ENCODE measurements around the gene DEFB132. TPM values are rescaled to one million over a fixed set of nuclear protein-coding genes. Genes with fewer than 3 reads are reported as not detected.

DEFB132 gene
- total RNA-seq, 4 donors from 2014 or later, result 0.66 TPM; not detected in 3

DNA sequence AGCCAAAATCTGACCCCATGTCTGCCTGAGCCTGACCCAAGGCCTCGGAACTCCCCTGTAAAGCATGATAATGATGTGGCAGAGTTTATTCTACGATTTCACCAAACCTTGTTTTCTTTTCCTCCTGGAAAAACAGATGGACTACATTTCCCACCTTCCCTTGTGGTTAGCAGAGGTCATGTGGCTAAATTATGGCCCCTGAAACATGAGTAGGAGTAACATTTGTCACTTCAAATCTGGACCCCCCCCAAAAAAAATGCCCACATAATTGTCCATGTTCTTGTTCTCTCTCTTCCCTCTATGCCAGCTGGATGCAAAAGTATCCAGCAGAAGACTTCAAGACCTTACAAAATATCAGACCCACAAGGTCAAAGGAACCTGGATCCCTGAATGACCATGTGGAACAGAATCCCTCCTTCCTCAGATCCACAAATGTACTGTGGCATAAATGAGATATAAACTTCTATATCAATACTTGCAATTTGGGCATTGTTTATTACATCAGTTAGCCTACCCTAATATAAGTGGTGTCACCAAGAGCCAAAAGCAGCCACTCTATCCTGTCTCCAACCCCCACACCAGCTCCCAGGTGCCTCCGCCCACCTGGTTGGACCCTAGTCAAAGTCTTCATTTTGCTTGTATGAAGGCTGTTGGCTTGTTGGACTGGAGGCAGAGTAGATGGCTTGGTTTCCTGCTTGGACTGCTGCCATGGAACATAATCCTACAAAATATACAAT lies 31.6 kb downstream of the DEFB132 start:
- TF ChIP-seq POLR2A (IDR thresholded peaks at IDR 0.05) (no peak), EP300 (IDR thresholded peaks at IDR 0.05) (no peak)
- TF ChIP-seq, protein P1, sequence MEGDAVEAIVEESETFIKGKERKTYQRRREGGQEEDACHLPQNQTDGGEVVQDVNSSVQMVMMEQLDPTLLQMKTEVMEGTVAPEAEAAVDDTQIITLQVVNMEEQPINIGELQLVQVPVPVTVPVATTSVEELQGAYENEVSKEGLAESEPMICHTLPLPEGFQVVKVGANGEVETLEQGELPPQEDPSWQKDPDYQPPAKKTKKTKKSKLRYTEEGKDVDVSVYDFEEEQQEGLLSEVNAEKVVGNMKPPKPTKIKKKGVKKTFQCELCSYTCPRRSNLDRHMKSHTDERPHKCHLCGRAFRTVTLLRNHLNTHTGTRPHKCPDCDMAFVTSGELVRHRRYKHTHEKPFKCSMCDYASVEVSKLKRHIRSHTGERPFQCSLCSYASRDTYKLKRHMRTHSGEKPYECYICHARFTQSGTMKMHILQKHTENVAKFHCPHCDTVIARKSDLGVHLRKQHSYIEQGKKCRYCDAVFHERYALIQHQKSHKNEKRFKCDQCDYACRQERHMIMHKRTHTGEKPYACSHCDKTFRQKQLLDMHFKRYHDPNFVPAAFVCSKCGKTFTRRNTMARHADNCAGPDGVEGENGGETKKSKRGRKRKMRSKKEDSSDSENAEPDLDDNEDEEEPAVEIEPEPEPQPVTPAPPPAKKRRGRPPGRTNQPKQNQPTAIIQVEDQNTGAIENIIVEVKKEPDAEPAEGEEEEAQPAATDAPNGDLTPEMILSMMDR (IDR thresholded peaks at IDR 0.05), result no peak
- Histone ChIP-seq H3K36me3 (no peaks in the 10 kb centered on the region), H3K9me3 (no peaks in the 10 kb centered on the region), H3K4me1 (peaks cover 0 to 19% (median 3%) of the 10 kb centered on the region in 4 donors), H3K27me3 (no peaks in the 10 kb centered on the region), H3K27ac (no peak overlapping the region), H3K4me3 (peak overlapping the region in 1 of 4 donors; percentile 72)
- no peak for DNase-seq (ENCODE audit: low spot score in 2 of 2)
- 77 to 86% methylated on average over 3 of the region's 3 CpGs for WGBS, 2 donors

DNA sequence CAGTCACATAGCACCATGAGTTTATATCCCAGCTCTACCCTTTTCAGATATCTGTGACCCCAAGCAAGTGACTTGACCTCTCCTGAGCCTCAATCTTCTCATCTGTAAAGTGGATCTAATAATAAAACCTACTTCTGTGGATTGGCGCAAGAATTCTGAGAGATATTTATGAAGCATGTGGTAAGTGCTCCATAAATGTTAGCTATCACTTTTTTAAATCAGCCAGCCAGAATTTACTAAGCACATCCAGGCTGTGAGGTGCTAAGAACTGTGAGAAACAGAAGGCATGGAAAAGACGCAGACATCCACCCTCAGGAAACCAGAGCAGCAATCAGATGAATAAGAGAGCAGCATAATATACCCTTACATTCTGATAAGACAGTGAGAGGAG lies 32.2 kb downstream of the DEFB132 start:
- DNase-seq (ENCODE audit: low spot score in 2 of 2), result no peak
- no peaks in the 10 kb centered on the region for H3K27me3 ChIP-seq
- no peak for TF ChIP-seq EP300 (IDR thresholded peaks at IDR 0.05)
- TF ChIP-seq, protein P1 (IDR thresholded peaks at IDR 0.05), result no peak
- no peak for TF ChIP-seq POLR2A (IDR thresholded peaks at IDR 0.05)
- peak overlapping the region; percentile 65 to 91 (median 86) for H3K27ac ChIP-seq
- peaks cover 0 to 19% (median 3%) of the 10 kb centered on the region in 4 donors for H3K4me1 ChIP-seq
- whole genome bisulfite sequencing, 2 donors, result 44 to 45% methylated on average over 2 of the region's 2 CpGs
- H3K36me3 ChIP-seq, result no peaks in the 10 kb centered on the region
- H3K4me3 ChIP-seq, result peak overlapping the region; percentile 38 to 72 (median 68)
- H3K9me3 ChIP-seq, result no peaks in the 10 kb centered on the region

DNA sequence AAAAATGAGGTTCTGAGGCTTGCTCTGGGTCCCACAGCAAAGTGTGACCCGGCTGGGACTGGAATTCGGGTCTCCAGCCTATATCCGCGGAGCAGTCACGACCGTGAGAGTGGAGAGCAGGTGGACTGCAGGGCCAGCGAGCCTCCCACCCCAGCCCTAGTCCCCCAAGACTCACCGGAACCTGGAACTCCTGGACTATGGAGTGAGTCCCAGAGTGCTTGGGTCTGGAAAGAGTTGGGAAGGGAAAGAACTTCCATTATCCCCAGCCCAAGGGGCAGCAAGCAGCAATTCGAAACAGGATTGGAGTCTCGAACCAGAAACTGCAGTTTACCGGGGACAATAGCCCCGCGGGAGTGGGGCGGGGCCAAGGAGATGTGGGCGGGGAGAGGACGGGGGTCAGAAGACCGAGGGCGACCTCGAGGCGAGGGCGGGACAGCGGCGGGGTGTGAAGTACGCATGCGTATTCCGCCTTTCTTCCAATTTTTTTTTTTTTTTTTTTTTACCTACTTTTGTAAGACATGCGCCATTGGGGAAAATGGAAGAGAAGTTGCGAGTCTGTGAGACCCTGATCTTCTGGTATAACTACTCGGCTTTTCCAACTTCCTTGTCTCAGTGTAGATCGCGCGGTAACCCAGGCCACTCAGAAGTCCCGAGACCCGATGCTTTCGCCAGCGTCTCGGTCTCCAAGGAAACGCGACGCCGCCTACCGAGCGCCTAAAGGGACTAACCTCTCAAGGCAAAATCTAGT lies 32.7 kb downstream of the DEFB132 start, which contains the start of gene C20orf96:
TSS of gene C20orf96 (minus strand) at position 667 of the 748 bp plus-strand sequence. CDS start at position 527, 140 bp downstream.
- Histone ChIP-seq H3K9me3 (no peaks in the 10 kb centered on the region), H3K27ac (peak within 1 kb of the TSS; percentile 65 to 91 (median 86)), H3K4me1 (peaks cover 0 to 19% (median 3%) of the 10 kb centered on the region in 4 donors), H3K36me3 (no peaks in the 10 kb centered on the region), H3K27me3 (no peaks in the 10 kb centered on the region), H3K4me3 (peak within 1 kb of the TSS; percentile 38 to 72 (median 68))
- TF ChIP-seq EP300 (IDR thresholded peaks at IDR 0.05) (peak in 1 of 2 donors; percentile 54), POLR2A (IDR thresholded peaks at IDR 0.05) (no peak)
- TF ChIP-seq, protein P1 (IDR thresholded peaks at IDR 0.05), result peak in 4 of 5 experiments; percentile 43 to 67 (median 50)
- WGBS, 2 donors, result 1% methylated on average over 43 of the region's 43 CpGs
- DNase-seq (ENCODE audit: low spot score in 2 of 2), result peak; percentile 84 to 90

DNA sequence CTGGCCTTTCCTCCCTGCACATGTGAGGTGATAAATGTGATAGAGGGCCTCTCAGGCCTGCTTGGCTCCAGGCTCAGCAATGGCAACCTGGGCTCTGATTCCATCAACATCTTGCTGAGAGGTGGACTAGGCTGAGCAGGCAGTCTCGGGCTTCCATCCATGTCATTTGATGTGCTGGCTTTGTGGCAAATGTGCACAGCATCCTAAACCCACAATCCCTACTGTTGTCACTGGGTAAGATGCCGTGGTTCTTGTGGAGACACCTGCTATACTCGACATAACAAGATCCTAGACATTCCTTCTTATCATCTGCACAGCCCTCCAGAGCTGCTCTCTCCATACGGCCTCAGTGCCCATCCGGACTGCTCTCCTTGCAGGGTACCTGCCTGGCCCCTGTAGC lies 37.1 kb downstream of the DEFB132 start:
- peaks cover 0 to 37% (median 13%) of the 10 kb centered on the region in 4 donors for H3K4me1 ChIP-seq
- H3K27ac ChIP-seq, result no peak overlapping the region
- 90 to 91% methylated on average over 4 to 5 of the region's 5 CpGs for WGBS, 2 donors
- no peak for DNase-seq (ENCODE audit: low spot score in 2 of 2)
- no peaks in the 10 kb centered on the region for H3K9me3 ChIP-seq
- no peak overlapping the region for H3K4me3 ChIP-seq
- H3K27me3 ChIP-seq, result no peaks in the 10 kb centered on the region
- TF ChIP-seq EP300 (IDR thresholded peaks at IDR 0.05) (no peak), POLR2A (IDR thresholded peaks at IDR 0.05) (no peak)
- TF ChIP-seq, protein P1 (IDR thresholded peaks at IDR 0.05), result no peak
- no peaks in the 10 kb centered on the region for H3K36me3 ChIP-seq

DNA sequence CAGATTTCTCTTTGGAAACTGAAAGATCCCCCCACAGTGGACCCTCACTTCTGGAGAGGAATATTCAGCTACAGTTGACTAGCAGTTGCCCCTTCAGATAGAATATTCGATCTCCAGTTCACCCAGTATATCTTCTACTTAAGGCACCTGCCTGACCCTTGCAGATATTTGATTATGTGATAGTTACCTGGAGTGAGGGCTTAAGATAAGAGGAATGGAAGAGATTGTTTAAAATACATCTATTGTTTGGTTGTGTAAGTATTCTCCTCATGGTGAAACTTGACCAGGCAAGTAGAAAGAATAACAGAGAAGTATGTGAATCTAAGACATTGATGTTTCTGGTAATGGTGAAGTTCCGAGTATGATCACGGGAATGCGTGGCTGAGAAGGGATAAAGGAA lies 38.3 kb downstream of the DEFB132 start:
- no peaks in the 10 kb centered on the region for H3K27me3 ChIP-seq
- no peak for DNase-seq (ENCODE audit: low spot score in 2 of 2)
- TF ChIP-seq, protein P1 (IDR thresholded peaks at IDR 0.05), result no peak
- TF ChIP-seq POLR2A (IDR thresholded peaks at IDR 0.05), result no peak
- peaks cover 0 to 44% (median 22%) of the 10 kb centered on the region in 4 donors for H3K4me1 ChIP-seq
- 81 to 91% methylated on average over 4 of the region's 4 CpGs for WGBS, 2 donors
- H3K36me3 ChIP-seq, result no peaks in the 10 kb centered on the region
- no peak overlapping the region for H3K27ac ChIP-seq
- H3K4me3 ChIP-seq, result no peak overlapping the region
- no peaks in the 10 kb centered on the region for H3K9me3 ChIP-seq

Measured in tibial nerve (tissue), 4 donors.